Type B pancreatic cell (in vitro differentiated cells): ENCODE results near the gene ACSS1. TPM values are rescaled to one million over a fixed set of nuclear protein-coding genes. Genes with fewer than 3 reads are reported as not detected.

Experiments
- DNase-seq: peaks from one replicate; pipeline ENCODE4 v3.0.0; 2021; ENCODE audit warnings: mixed read lengths; ENCODE audit not compliant: unreplicated experiment; ENCODE audit errors: extremely low spot score
- H3K27ac Mint-ChIP-seq: 2 replicates; pipeline ENCODE4 v1.8.0; 2021; ENCODE audit warnings: mild to moderate bottlenecking, mixed read lengths
- H3K27me3 Mint-ChIP-seq: 2 replicates; pipeline ENCODE4 v1.8.0; 2021; ENCODE audit warnings: mixed read lengths
- H3K36me3 Mint-ChIP-seq: 2 replicates; pipeline ENCODE4 v1.8.0; 2021; ENCODE audit warnings: mixed read lengths
- H3K4me1 Mint-ChIP-seq: one replicate; pipeline ENCODE4 v1.8.0; 2021; ENCODE audit warnings: mixed read lengths; ENCODE audit not compliant: unreplicated experiment
- H3K4me3 Mint-ChIP-seq: 2 replicates; pipeline ENCODE4 v1.8.0; 2021; ENCODE audit warnings: mild to moderate bottlenecking, mixed read lengths
- H3K9me3 Mint-ChIP-seq: 2 replicates; pipeline ENCODE4 v1.8.0; 2021; ENCODE audit warnings: mixed read lengths
- CTCF ChIP-seq: fragments of 200-600 bp; sonication (generic); conservative IDR thresholded peaks from 2 replicates; pipeline ENCODE4 v1.5.0; 2021; ENCODE audit warnings: antibody characterized with exemption, mild to moderate bottlenecking
- total RNA-seq: library from RNA; stranded (reverse); gene quantifications from 2 replicates; pipeline ENCODE4 v1.2.1, GENCODE V29; 2021; ENCODE audit warnings: low replicate concordance

Gene ACSS1
- total RNA-seq, 1 donor from 2014 or later: 27.5 TPM

- Mint-ChIP-seq H3K9me3 (peaks cover 3% of the 10 kb centered on the region), H3K27ac (peak overlapping the region; percentile 72), H3K36me3 (peaks cover 3% of the 10 kb centered on the region), H3K27me3 (peaks cover 17% of the 10 kb centered on the region), H3K4me3 (peak overlapping the region; percentile 20), H3K4me1 (peaks cover 9% of the 10 kb centered on the region)
- TF ChIP-seq CTCF: no peak
- peak; percentile 65 for DNase-seq
Observed at GRCh38 chr20:25000268-25000801, 57.6 kb downstream of the ACSS1 start.

GRCh38 chr20:24999568-24999967 lies 58.4 kb downstream of the ACSS1 start:
- H3K27me3 Mint-ChIP-seq: peaks cover 19% of the 10 kb centered on the region
- H3K4me3 Mint-ChIP-seq: no peak overlapping the region
- H3K27ac Mint-ChIP-seq: peak overlapping the region; percentile 72
- H3K9me3 Mint-ChIP-seq: peaks cover 3% of the 10 kb centered on the region
- peak; percentile 24 for DNase-seq
- peaks cover 17% of the 10 kb centered on the region for H3K4me1 Mint-ChIP-seq
- no peak for TF ChIP-seq CTCF
- peaks cover 3% of the 10 kb centered on the region for H3K36me3 Mint-ChIP-seq

GRCh38 chr20:24998631-24999445 lies 59.1 kb downstream of the ACSS1 start:
- DNase-seq: peak; percentile 24
- peaks cover 19% of the 10 kb centered on the region for H3K27me3 Mint-ChIP-seq
- H3K9me3 Mint-ChIP-seq: peaks cover 3% of the 10 kb centered on the region
- peaks cover 22% of the 10 kb centered on the region for H3K4me1 Mint-ChIP-seq
- H3K27ac Mint-ChIP-seq: peak overlapping the region; percentile 49
- peaks cover 3% of the 10 kb centered on the region for H3K36me3 Mint-ChIP-seq
- no peak for TF ChIP-seq CTCF
- no peak overlapping the region for H3K4me3 Mint-ChIP-seq

- DNase-seq: peak; percentile 20
- TF ChIP-seq CTCF: no peak
- no peak overlapping the region for H3K27ac Mint-ChIP-seq
- H3K36me3 Mint-ChIP-seq: peaks cover 3% of the 10 kb centered on the region
- peaks cover 3% of the 10 kb centered on the region for H3K9me3 Mint-ChIP-seq
- H3K27me3 Mint-ChIP-seq: peaks cover 19% of the 10 kb centered on the region
- no peak overlapping the region for H3K4me3 Mint-ChIP-seq
- H3K4me1 Mint-ChIP-seq: peaks cover 28% of the 10 kb centered on the region
Observed at GRCh38 chr20:24998121-24998520, 59.8 kb downstream of the ACSS1 start.

- Mint-ChIP-seq H3K27me3 (peaks cover 19% of the 10 kb centered on the region), H3K27ac (no peak overlapping the region), H3K4me3 (no peak overlapping the region), H3K36me3 (no peaks in the 10 kb centered on the region), H3K4me1 (peaks cover 28% of the 10 kb centered on the region), H3K9me3 (peaks cover 3% of the 10 kb centered on the region)
- no peak for TF ChIP-seq CTCF
- peak; percentile 36 for DNase-seq
Observed at GRCh38 chr20:24996449-24997377, 61.2 kb downstream of the ACSS1 start.
